Loucy (cell line): ENCODE measurements around the gene PDGFB.

Experiments used
- H2AFZ ChIP-seq: fragments of 200-600 bp; sonication (generic); 2 replicates; pipeline ENCODE4 v1.6.0; 2016; ENCODE audit warnings: antibody characterized with exemption, mild to moderate bottlenecking, low read length, moderate library complexity
- H3F3A ChIP-seq: fragments of 200-600 bp; 2 replicates; pipeline ENCODE4 v1.6.0; 2016; ENCODE audit warnings: antibody characterized with exemption, low read depth, mild to moderate bottlenecking
- H3K27me3 ChIP-seq: fragments of 200-600 bp; sonication (generic); 2 replicates; pipeline ENCODE4 v1.6.1; 2014; ENCODE audit warnings: low read length, mild to moderate bottlenecking; ENCODE audit not compliant: insufficient read depth, poor library complexity, severe bottlenecking
- H3K36me3 ChIP-seq: fragments of 200-600 bp; sonication (generic); 2 replicates; pipeline ENCODE4 v1.6.1; 2016; ENCODE audit warnings: low read length; ENCODE audit not compliant: insufficient read depth
- H3K4me1 ChIP-seq: fragments of 200-600 bp; sonication (generic); 2 replicates; pipeline ENCODE4 v1.5.1; 2014; ENCODE audit warnings: low read length, mild to moderate bottlenecking; ENCODE audit not compliant: insufficient read depth, poor library complexity, severe bottlenecking
- H3K4me2 ChIP-seq: fragments of 200-600 bp; sonication (generic); 2 replicates; pipeline ENCODE4 v1.6.0; 2014; ENCODE audit warnings: antibody characterized with exemption, low read length, low read depth, mild to moderate bottlenecking; ENCODE audit not compliant: poor library complexity, severe bottlenecking
- H3K4me3 ChIP-seq: fragments of 200-600 bp; sonication (generic); 2 replicates; pipeline ENCODE4 v1.5.1; 2014; ENCODE audit warnings: low read length, mild to moderate bottlenecking, mixed read lengths; ENCODE audit not compliant: poor library complexity, severe bottlenecking
- H3K79me2 ChIP-seq: fragments of 200-600 bp; sonication (generic); 2 replicates; pipeline ENCODE4 v1.6.1; 2014; ENCODE audit warnings: low read length; ENCODE audit not compliant: insufficient read depth
- H3K9ac ChIP-seq: fragments of 200-600 bp; sonication (generic); 2 replicates; pipeline ENCODE4 v1.6.0; 2014; ENCODE audit warnings: mild to moderate bottlenecking, low read depth, low read length, moderate library complexity; ENCODE audit not compliant: poor library complexity, severe bottlenecking
- H3K9me2 ChIP-seq: fragments of 200-600 bp; sonication (generic); replicated peaks from 2 replicates; pipeline ENCODE4 v1.6.1; 2016; ENCODE audit warnings: low read depth, low read length, mixed read lengths
- H3K9me3 ChIP-seq: fragments of 200-600 bp; sonication (generic); 2 replicates; pipeline ENCODE4 v1.6.1; 2014; ENCODE audit warnings: mild to moderate bottlenecking, antibody characterized with exemption, low read length, low read depth; ENCODE audit not compliant: insufficient read depth
- H4K20me1 ChIP-seq: fragments of 200-600 bp; sonication (generic); 2 replicates; pipeline ENCODE4 v1.6.0; 2014; ENCODE audit warnings: antibody characterized with exemption, low read length, mild to moderate bottlenecking; ENCODE audit not compliant: insufficient read depth, poor library complexity, severe bottlenecking
- EZH2phosphoT487 ChIP-seq: fragments of 200-600 bp; IDR thresholded peaks from 2 replicates; pipeline ENCODE4 v1.6.1; 2018; ENCODE audit warnings: antibody characterized with exemption, mild to moderate bottlenecking, moderate library complexity, borderline replicate concordance
- TF ChIP-seq, protein P1 (sequence below): fragments of 200-600 bp; sonication (generic); conservative IDR thresholded peaks from 2 replicates; pipeline ENCODE4 v1.5.1; 2014; ENCODE audit warnings: mild to moderate bottlenecking, antibody characterized with exemption, low read length

PDGFB gene

DNA sequence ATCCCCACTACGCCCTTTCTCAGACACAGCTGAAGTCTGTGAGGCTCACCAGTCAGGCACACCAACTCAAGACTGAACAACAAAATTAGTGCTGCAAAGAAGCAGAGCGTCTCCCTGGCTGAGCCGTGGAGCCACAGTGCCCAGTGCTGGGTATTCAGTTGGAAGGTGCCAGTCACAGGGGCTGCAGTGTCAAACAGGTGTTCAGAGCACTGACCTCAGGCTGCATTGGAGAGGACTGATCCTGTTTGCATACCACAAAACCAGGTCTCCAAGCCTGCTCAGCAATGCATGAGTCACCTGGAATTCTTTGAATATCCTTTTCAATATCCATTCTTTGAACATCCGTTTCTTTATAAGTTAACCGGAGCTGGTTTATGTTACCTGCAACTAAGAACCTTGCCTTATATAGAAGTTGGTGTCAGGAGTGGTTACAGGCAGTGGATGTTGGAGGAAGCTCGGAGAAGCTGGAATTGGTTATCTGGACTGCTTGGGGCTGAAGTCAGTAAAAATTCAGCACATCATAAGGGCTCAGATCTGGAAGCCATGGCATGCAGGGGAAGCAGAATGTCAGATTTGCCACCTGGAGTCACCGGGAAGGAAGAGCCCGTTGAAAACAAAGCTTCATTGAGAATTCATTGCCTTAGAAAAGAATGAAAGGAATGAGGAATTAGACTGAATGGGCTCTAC, 30.3 kb downstream of the PDGFB start:
- H3K9me3 ChIP-seq, result no peaks in the 10 kb centered on the region
- no peaks in the 10 kb centered on the region for H3K27me3 ChIP-seq
- no peaks in the 10 kb centered on the region for H3K79me2 ChIP-seq
- H3K36me3 ChIP-seq, result no peaks in the 10 kb centered on the region
- no peak overlapping the region for H3K9ac ChIP-seq
- no peak overlapping the region for H3K4me2 ChIP-seq
- no peaks in the 10 kb centered on the region for H4K20me1 ChIP-seq
- H3K4me3 ChIP-seq, result no peak overlapping the region
- no peak overlapping the region for H2AFZ ChIP-seq
- H3K4me1 ChIP-seq, result no peaks in the 10 kb centered on the region
- no peak for TF ChIP-seq EZH2phosphoT487
- TF ChIP-seq, protein P1, sequence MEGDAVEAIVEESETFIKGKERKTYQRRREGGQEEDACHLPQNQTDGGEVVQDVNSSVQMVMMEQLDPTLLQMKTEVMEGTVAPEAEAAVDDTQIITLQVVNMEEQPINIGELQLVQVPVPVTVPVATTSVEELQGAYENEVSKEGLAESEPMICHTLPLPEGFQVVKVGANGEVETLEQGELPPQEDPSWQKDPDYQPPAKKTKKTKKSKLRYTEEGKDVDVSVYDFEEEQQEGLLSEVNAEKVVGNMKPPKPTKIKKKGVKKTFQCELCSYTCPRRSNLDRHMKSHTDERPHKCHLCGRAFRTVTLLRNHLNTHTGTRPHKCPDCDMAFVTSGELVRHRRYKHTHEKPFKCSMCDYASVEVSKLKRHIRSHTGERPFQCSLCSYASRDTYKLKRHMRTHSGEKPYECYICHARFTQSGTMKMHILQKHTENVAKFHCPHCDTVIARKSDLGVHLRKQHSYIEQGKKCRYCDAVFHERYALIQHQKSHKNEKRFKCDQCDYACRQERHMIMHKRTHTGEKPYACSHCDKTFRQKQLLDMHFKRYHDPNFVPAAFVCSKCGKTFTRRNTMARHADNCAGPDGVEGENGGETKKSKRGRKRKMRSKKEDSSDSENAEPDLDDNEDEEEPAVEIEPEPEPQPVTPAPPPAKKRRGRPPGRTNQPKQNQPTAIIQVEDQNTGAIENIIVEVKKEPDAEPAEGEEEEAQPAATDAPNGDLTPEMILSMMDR, result no peak
- no peaks in the 10 kb centered on the region for H3K9me2 ChIP-seq
- H3F3A ChIP-seq, result no peaks in the 10 kb centered on the region

DNA sequence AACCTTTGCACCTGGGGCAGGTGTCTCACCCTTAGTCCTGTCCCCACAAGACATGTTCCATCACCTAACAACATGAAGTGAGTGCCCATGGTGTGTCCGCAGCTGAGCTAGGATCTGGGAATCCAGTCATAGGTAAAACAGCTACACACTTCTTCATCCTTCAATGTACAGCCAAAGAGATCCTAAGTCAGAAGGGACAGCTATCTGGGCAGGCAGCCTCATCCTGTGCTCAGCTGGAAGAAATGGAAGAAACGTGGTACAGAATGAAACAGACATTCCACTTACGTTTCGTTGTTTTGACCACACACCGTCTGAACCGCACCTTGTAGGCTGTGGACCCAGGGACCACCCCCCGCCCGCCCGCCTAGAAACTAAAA, 30.8 kb downstream of the PDGFB start:
- no peaks in the 10 kb centered on the region for H3K36me3 ChIP-seq
- no peak overlapping the region for H2AFZ ChIP-seq
- H3F3A ChIP-seq, result no peaks in the 10 kb centered on the region
- no peaks in the 10 kb centered on the region for H3K4me1 ChIP-seq
- no peaks in the 10 kb centered on the region for H3K9me2 ChIP-seq
- no peaks in the 10 kb centered on the region for H3K79me2 ChIP-seq
- no peaks in the 10 kb centered on the region for H3K27me3 ChIP-seq
- H3K4me3 ChIP-seq, result no peak overlapping the region
- no peaks in the 10 kb centered on the region for H4K20me1 ChIP-seq
- TF ChIP-seq, protein P1, result no peak
- TF ChIP-seq EZH2phosphoT487, result no peak
- H3K9me3 ChIP-seq, result no peaks in the 10 kb centered on the region
- H3K9ac ChIP-seq, result no peak overlapping the region
- H3K4me2 ChIP-seq, result no peak overlapping the region

DNA sequence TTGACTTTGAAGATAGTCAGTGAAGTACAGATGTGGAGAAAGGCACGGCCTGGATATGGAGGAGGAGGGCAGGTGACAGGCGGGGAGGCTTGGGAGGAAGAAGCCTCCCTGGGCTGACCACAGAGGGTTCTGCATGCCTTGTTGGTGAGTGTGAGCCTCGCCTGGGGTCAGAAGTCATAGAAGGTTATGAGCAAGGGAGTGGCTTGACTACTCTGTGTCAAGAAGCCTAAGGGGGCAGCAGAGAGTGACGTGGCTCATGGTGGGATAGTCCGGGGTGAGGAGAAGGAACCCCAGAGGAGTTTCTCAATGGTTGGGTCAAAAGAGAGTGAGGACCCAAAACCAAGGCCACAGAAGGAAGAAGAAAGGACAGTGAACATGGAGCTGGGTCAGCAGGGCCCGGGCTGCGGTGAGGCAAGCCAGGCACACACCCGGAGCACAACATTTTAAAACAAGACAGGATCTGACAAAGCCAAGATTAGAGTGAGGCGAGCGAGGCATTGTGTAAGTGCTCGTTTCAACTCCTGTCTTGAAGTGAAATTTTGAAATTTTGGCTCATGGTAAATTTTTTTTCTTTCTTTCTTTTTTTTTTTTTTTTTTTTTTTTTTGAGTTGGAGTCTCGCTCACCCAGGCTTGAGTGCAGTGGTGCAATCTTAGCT, 31.9 kb downstream of the PDGFB start:
- Histone ChIP-seq H3K79me2 (no peaks in the 10 kb centered on the region), H3K27me3 (no peaks in the 10 kb centered on the region), H3K36me3 (no peaks in the 10 kb centered on the region), H3F3A (no peaks in the 10 kb centered on the region), H3K4me2 (no peak overlapping the region), H2AFZ (peak overlapping the region; percentile 57; the same call in 1 of the 2 replicates), H3K4me3 (no peak overlapping the region), H3K4me1 (no peaks in the 10 kb centered on the region), H3K9ac (no peak overlapping the region), H4K20me1 (no peaks in the 10 kb centered on the region), H3K9me3 (no peaks in the 10 kb centered on the region), H3K9me2 (no peaks in the 10 kb centered on the region)
- TF ChIP-seq, protein P1, result peak; percentile 41; the same call in 1 of the 2 replicates
- TF ChIP-seq EZH2phosphoT487, result no peak
